Pancreas (tissue), 10 donors: ENCODE results near the gene CDC37L1. TPM values are rescaled to one million over a fixed set of nuclear protein-coding genes. Genes with fewer than 3 reads are reported as not detected.

ENCODE experiments used
- ATAC-seq, 4 donors: fragments of 200-7000 bp; cut with Tn5 transposase; one replicate each; pipeline versions ENCODE4 v1.8.0 to v1.9.1; 2020; ENCODE audit warnings: mild to moderate bottlenecking in 4 of 4, moderate library complexity in 4 of 4
- DNase-seq, 6 donors: peaks; one replicate each; pipeline ENCODE4 v3.0.0-alpha.2; 2020
- FAIRE-seq: peaks from 2 replicates; lab custom pipeline; 2012; peaks lifted over from hg19 to GRCh38; lab: Jason Lieb, UNC
- H3K27ac ChIP-seq, 4 donors: fragments of 200-600 bp; sonication (generic); 1 replicate in 3 of 4; 2 replicates in 1 of 4; pipeline versions ENCODE4 v1.5.0 to v1.8.0; 2020
- H3K27me3 ChIP-seq, 4 donors: fragments of 200-600 bp; one replicate each; pipeline ENCODE4 v1.8.0; 2021
- H3K36me3 ChIP-seq, 3 donors: fragments of 200-600 bp; sonication (generic) in 1 of 3; one replicate each; pipeline versions ENCODE4 v1.5.0 to v1.8.0; 2020 to 2021
- H3K4me1 ChIP-seq, 3 donors: fragments of 200-600 bp; one replicate each; pipeline ENCODE4 v1.8.0; 2021
- H3K4me3 ChIP-seq, 4 donors: fragments of 200-600 bp; sonication (generic) in 2 of 4; one replicate each; pipeline versions ENCODE4 v1.5.0 to v1.8.0; 2020 to 2021
- H3K9me3 ChIP-seq, 4 donors: fragments of 200-600 bp; one replicate each; pipeline ENCODE4 v1.8.0; 2021
- WGBS, 2 donors: extraction: QIAGEN DNeasy Blood & Tissue Kit; methylation state at CpG; one replicate each; pipeline ENCODE4 v1.1.7; 2013; 5-methylcytosine and 5-hydroxymethylcytosine counted together
- intact Hi-C, 3 donors: fragments of 100-400 bp; cut with DNase I; formaldehyde crosslinking; loops; one replicate each; pipeline versions ENCODE4 v1.11.1 to v1.14.2; 2022
- polyA plus RNA-seq, 2 donors: library from polyadenylated mRNA; stranded (reverse); fragments of 200-250 nt; gene quantifications; one replicate each; pipeline ENCODE4 v1.2.3, GENCODE V29; 2013
- total RNA-seq, 6 donors: library from RNA; stranded (reverse); fragmentation: NEBNext Ultra II Directional in 4 of 6; extraction: Animal tissue kit (Norgen Biotek cat#: 25700) in 4 of 6; gene quantifications; one replicate each; pipeline versions ENCODE4 v1.2.1 to v1.2.4, GENCODE V29; 2021 to 2023
- TF ChIP-seq, protein P1 (sequence below), 4 donors: fragments of 200-600 bp; sonication (generic) in 3 of 4; IDR thresholded peaks; one replicate each; pipeline versions ENCODE4 v1.5.0 to v1.8.0; 2021; ENCODE audit warnings: antibody characterized with exemption in 4 of 4
- donor health status: healthy with polysubstance abuse.
- donor health status: DM: no; HTN: no; CAD: no; lungs with moderate emphysema.
- donor health status: DM: no; HTN: no; CAD: no.
- donor health status: control.
- donor health status: control.
- donor health status: Bipolar disorder and iron deficiency.
- donor health status: DM: yes; HTN: yes; CAD: no.
- donor health status: DM: no; HTN: no; CAD: no.
- donor health status: DM: no; HTN: no; CAD: no.
- donor health status: DM: yes; HTN: yes; CAD: no.

Gene CDC37L1
- total and polyA plus RNA-seq, 8 donors, result 5.4 to 13.4 (median 11.0) TPM

DNA sequence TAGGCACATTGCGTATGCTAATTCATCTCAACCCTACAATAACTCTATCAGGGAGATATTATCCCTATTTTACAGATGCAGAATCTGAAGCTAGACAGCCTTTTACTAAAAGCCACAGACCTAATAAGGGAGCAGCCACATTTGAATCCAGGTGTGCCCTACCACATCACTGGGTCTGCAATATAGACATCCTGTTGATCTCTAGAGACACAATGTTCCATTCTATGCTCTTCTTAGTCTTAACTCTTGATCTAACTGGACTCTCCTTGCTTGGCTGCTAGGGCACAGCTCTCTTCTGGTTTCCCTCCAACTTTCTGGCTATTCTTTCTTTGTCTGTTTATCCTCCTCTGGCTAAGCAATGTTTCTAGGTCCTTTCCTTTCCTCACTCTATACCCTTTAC, 11.7 kb upstream of the CDC37L1 start:
- WGBS, 2 donors, result 88 to 93% methylated on average over 1 of the region's 1 CpG
- DNase-seq (no peak), FAIRE-seq (no peak), ATAC-seq (no peak)
- Histone ChIP-seq H3K4me3 (no peak overlapping the region), H3K9me3 (no peaks in the 10 kb centered on the region), H3K27me3 (no peaks in the 10 kb centered on the region), H3K27ac (no peak overlapping the region), H3K4me1 (peaks cover 0 to 24% (median 18%) of the 10 kb centered on the region in 3 donors), H3K36me3 (no peaks in the 10 kb centered on the region)
- TF ChIP-seq, protein P1, sequence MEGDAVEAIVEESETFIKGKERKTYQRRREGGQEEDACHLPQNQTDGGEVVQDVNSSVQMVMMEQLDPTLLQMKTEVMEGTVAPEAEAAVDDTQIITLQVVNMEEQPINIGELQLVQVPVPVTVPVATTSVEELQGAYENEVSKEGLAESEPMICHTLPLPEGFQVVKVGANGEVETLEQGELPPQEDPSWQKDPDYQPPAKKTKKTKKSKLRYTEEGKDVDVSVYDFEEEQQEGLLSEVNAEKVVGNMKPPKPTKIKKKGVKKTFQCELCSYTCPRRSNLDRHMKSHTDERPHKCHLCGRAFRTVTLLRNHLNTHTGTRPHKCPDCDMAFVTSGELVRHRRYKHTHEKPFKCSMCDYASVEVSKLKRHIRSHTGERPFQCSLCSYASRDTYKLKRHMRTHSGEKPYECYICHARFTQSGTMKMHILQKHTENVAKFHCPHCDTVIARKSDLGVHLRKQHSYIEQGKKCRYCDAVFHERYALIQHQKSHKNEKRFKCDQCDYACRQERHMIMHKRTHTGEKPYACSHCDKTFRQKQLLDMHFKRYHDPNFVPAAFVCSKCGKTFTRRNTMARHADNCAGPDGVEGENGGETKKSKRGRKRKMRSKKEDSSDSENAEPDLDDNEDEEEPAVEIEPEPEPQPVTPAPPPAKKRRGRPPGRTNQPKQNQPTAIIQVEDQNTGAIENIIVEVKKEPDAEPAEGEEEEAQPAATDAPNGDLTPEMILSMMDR (IDR thresholded peaks at IDR 0.05), result no peak
- intact Hi-C loops, result no loop called here

- Histone ChIP-seq H3K27me3 (no peaks in the 10 kb centered on the region), H3K27ac (no peak overlapping the region), H3K9me3 (no peaks in the 10 kb centered on the region), H3K4me3 (no peak overlapping the region), H3K36me3 (no peaks in the 10 kb centered on the region), H3K4me1 (peaks cover 0 to 23% (median 18%) of the 10 kb centered on the region in 3 donors)
- TF ChIP-seq, protein P1 (IDR thresholded peaks at IDR 0.05), result no peak
- 77 to 90% methylated on average over 2 of the region's 2 CpGs for WGBS, 2 donors
- FAIRE-seq (no peak), DNase-seq (no peak), ATAC-seq (no peak)
- intact Hi-C loops, result no loop called here
These were observed 10.8 kb upstream of the CDC37L1 start for GRCh38 chr9:4668604-4669003.

DNA sequence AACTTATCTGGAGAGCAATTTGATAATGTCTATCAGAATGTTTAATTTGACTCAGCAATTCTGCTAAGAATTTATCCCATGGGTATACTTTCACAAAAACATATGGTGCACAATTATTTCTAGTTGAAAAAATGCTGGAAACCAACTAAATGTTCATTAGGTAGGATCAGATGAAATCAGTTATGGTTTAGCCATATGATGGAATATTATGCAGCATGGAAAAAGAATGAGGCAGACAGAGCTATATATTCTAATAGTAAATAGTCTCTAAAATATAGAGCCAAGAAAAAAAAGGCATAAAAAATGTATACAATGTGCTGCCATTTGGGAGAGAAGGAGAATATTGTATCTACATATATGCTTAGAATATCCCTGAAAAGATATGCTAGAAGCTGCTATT, 9.5 kb upstream of the CDC37L1 start:
- peaks cover 0 to 10% (median 8%) of the 10 kb centered on the region in 3 donors for H3K4me1 ChIP-seq

GRCh38 chr9:4670591-4670990, 8.8 kb upstream of the CDC37L1 start:
- TF ChIP-seq, protein P1 (IDR thresholded peaks at IDR 0.05), result no peak
- FAIRE-seq (no peak), ATAC-seq (no peak), DNase-seq (no peak)
- Histone ChIP-seq H3K27ac (no peak overlapping the region), H3K9me3 (no peaks in the 10 kb centered on the region), H3K4me1 (peaks cover 0 to 7% (median 7%) of the 10 kb centered on the region in 3 donors), H3K4me3 (no peak overlapping the region), H3K27me3 (no peaks in the 10 kb centered on the region), H3K36me3 (no peaks in the 10 kb centered on the region)
- intact Hi-C loops, result no loop called here
- 91 to 100% methylated on average over 3 of the region's 3 CpGs for WGBS, 2 donors

More for the DNA sequence above, 9.5 kb upstream of the CDC37L1 start:
- intact Hi-C loops, result no loop called here
- DNase-seq, result no peak
- Histone ChIP-seq H3K9me3 (no peaks in the 10 kb centered on the region), H3K4me3 (no peak overlapping the region), H3K36me3 (no peaks in the 10 kb centered on the region), H3K27me3 (no peaks in the 10 kb centered on the region), H3K27ac (no peak overlapping the region)
- FAIRE-seq, result no peak
- ATAC-seq, result no peak
- TF ChIP-seq, protein P1 (IDR thresholded peaks at IDR 0.05), result no peak

DNA sequence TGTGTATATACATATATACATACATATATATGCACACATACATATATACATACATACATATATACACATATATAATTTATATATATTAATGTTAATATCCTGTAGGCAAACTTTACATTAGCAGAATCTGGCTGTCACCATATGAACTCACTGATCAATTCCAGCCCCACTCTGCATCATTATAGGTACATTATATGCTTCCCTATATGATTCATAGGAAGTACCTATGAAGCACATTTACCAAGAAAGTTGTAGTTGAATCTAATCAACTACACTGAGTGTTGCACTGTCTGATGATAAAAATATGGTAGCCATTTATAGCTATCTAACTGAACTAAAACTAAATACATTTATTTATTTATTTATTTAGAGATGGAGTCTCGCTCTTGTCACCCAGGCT, 7.6 kb upstream of the CDC37L1 start:
- no peak for ATAC-seq
- 98 to 100% methylated on average over 1 of the region's 1 CpG for WGBS, 2 donors
- FAIRE-seq, result no peak
- intact Hi-C loops, result no loop called here
- TF ChIP-seq, protein P1 (IDR thresholded peaks at IDR 0.05), result no peak
- H3K36me3 ChIP-seq, result no peaks in the 10 kb centered on the region
- H3K4me3 ChIP-seq, result no peak overlapping the region
- no peak overlapping the region for H3K27ac ChIP-seq
- peaks cover 0 to 5% (median 4%) of the 10 kb centered on the region in 3 donors for H3K4me1 ChIP-seq
- no peaks in the 10 kb centered on the region for H3K27me3 ChIP-seq
- H3K9me3 ChIP-seq, result no peaks in the 10 kb centered on the region
- DNase-seq, result no peak
